Lower leg skin (tissue), 3 donors: ENCODE results near the gene ST8SIA6.

ENCODE experiments used
- POLR2A ChIP-seq, 2 donors: fragments of 450-650 bp; IDR thresholded peaks; one replicate each; pipeline ENCODE4 v1.6.1; 2016 to 2017; ENCODE audit warnings: antibody characterized with exemption in 2 of 2, mild to moderate bottlenecking in 1 of 2, moderate library complexity in 1 of 2
- TF ChIP-seq, protein P1 (sequence below), 3 donors: fragments of 450-650 bp; IDR thresholded peaks; one replicate each; pipeline ENCODE4 v1.5.1; 2016; ENCODE audit warnings: antibody characterized with exemption in 3 of 3, mild to moderate bottlenecking in 3 of 3, moderate library complexity in 2 of 3

GRCh38 chr10:17415046-17415658 is 39.2 kb downstream of the ST8SIA6 start:
- no peak for TF ChIP-seq POLR2A (IDR thresholded peaks at IDR 0.05)
- TF ChIP-seq, protein P1, sequence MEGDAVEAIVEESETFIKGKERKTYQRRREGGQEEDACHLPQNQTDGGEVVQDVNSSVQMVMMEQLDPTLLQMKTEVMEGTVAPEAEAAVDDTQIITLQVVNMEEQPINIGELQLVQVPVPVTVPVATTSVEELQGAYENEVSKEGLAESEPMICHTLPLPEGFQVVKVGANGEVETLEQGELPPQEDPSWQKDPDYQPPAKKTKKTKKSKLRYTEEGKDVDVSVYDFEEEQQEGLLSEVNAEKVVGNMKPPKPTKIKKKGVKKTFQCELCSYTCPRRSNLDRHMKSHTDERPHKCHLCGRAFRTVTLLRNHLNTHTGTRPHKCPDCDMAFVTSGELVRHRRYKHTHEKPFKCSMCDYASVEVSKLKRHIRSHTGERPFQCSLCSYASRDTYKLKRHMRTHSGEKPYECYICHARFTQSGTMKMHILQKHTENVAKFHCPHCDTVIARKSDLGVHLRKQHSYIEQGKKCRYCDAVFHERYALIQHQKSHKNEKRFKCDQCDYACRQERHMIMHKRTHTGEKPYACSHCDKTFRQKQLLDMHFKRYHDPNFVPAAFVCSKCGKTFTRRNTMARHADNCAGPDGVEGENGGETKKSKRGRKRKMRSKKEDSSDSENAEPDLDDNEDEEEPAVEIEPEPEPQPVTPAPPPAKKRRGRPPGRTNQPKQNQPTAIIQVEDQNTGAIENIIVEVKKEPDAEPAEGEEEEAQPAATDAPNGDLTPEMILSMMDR (IDR thresholded peaks at IDR 0.05) = no peak
